B cell (primary cell): ENCODE data around the gene CTNNB1. TPM values are rescaled to one million over a fixed set of nuclear protein-coding genes. Genes with fewer than 3 reads are reported as not detected.

Source experiments
- ATAC-seq: fragments of 200-7000 bp; cut with Tn5 transposase; one replicate; pipeline ENCODE4 v1.10.0; 2021; ENCODE audit warnings: low read depth, mild to moderate bottlenecking, moderate number of reproducible peaks, moderate library complexity
- CTCF ChIA-PET: fragments of 350-600 bp; sonication (Branson Sonifier 250); formaldehyde crosslinking; loops from one replicate; lab custom pipeline; 2021; ENCODE audit warnings: antibody characterized with exemption, inconsistent platforms; lab: Charles Lee
- POLR2A ChIA-PET: fragments of 350-600 bp; sonication (Branson Sonifier 250); formaldehyde crosslinking; loops from one replicate; lab custom pipeline; 2021; ENCODE audit warnings: antibody characterized with exemption; lab: Charles Lee
- DNase-seq: peaks from one replicate; pipeline ENCODE4 v3.0.0; 2013
- H2AFZ ChIP-seq: 2 replicates; pipeline ENCODE4 v1.6.1; 2012; ENCODE audit warnings: mild to moderate bottlenecking, low read depth, low read length; ENCODE audit not compliant: insufficient read depth, poor library complexity, severe bottlenecking
- H3K27ac ChIP-seq, 2 donors: 1 replicate in 1 of 2; 2 replicates in 1 of 2; pipeline ENCODE4 v1.5.1; 2012 to 2013; ENCODE audit warnings: low read length in 2 of 2, mild to moderate bottlenecking in 2 of 2, moderate library complexity in 1 of 2
- H3K27me3 ChIP-seq, 4 experiments: fragments of 200-600 bp in 1 of 4; sonication (generic) in 1 of 4; replicated peaks in 1 of 4; 1 replicate in 2 of 4; 2 replicates in 2 of 4; pipeline versions ENCODE4 v1.6.1 to v1.7.0; 2013 to 2016; ENCODE audit warnings: low read length in 3 of 4, mild to moderate bottlenecking in 2 of 4, mixed read lengths in 1 of 4, moderate library complexity in 1 of 4; ENCODE audit not compliant: insufficient read depth in 4 of 4, control insufficient read depth in 3 of 4; ENCODE audit errors: control extremely low read depth in 1 of 4
- H3K36me3 ChIP-seq, 2 experiments: replicated peaks in 1 of 2; 1 replicate in 1 of 2; 2 replicates in 1 of 2; pipeline versions ENCODE4 v1.6.1 to v1.7.1; 2013; ENCODE audit warnings: low read length in 1 of 2; ENCODE audit not compliant: insufficient read depth in 2 of 2, control insufficient read depth in 1 of 2; ENCODE audit errors: control extremely low read depth in 1 of 2, extremely low read depth in 1 of 2
- H3K4me1 ChIP-seq, 2 donors: fragments of 200-600 bp in 1 of 2; sonication (generic) in 1 of 2; 1 replicate in 1 of 2; 2 replicates in 1 of 2; pipeline versions ENCODE4 v1.5.1 to v1.6.1; 2013 to 2017; ENCODE audit warnings: low read length in 2 of 2; ENCODE audit not compliant: control insufficient read depth in 2 of 2, insufficient read depth in 2 of 2
- H3K4me2 ChIP-seq: replicated peaks from 2 replicates; pipeline ENCODE3; 2012; ENCODE audit warnings: mild to moderate bottlenecking, low read depth, low read length; ENCODE audit not compliant: poor library complexity, severe bottlenecking
- H3K4me3 ChIP-seq, 5 experiments: fragments of 200-600 bp in 1 of 5; sonication (generic) in 1 of 5; 1 replicate in 3 of 5; 2 replicates in 2 of 5; pipeline versions ENCODE4 v1.5.1 to v1.7.0; 2011 to 2016; ENCODE audit warnings: low read length in 4 of 5, mild to moderate bottlenecking in 4 of 5, low read depth in 2 of 5, control low read depth in 1 of 5, moderate library complexity in 1 of 5; ENCODE audit not compliant: insufficient read depth in 1 of 5; ENCODE audit errors: control extremely low read depth in 1 of 5, extremely low read depth in 1 of 5
- H3K79me2 ChIP-seq: fragments of 200-600 bp; sonication (generic); one replicate; pipeline ENCODE4 v1.6.0; 2016; ENCODE audit warnings: low read length; ENCODE audit not compliant: control insufficient read depth, insufficient read depth
- H3K9ac ChIP-seq: fragments of 200-600 bp; sonication (generic); 2 replicates; pipeline ENCODE4 v1.6.1; 2017; ENCODE audit warnings: mild to moderate bottlenecking, low read length, moderate library complexity
- H3K9me3 ChIP-seq, 3 donors: one replicate each; pipeline versions ENCODE4 v1.6.1 to v1.7.1; 2013; ENCODE audit warnings: low read length in 2 of 3; ENCODE audit not compliant: control insufficient read depth in 2 of 3, insufficient read depth in 1 of 3; ENCODE audit errors: control extremely low read depth in 1 of 3
- H4K20me1 ChIP-seq: 2 replicates; pipeline ENCODE4 v1.6.0; 2012; ENCODE audit warnings: mild to moderate bottlenecking, low read length; ENCODE audit not compliant: insufficient read depth, control insufficient read depth, poor library complexity, severe bottlenecking
- H3K27ac Mint-ChIP-seq: one replicate; pipeline ENCODE4 v1.8.0; 2021; ENCODE audit warnings: mixed read lengths
- H3K27me3 Mint-ChIP-seq: one replicate; pipeline ENCODE4 v1.8.0; 2021; ENCODE audit warnings: mixed read lengths
- H3K4me1 Mint-ChIP-seq: one replicate; pipeline ENCODE4 v1.8.0; 2021; ENCODE audit warnings: mixed read lengths
- H3K4me3 Mint-ChIP-seq: one replicate; pipeline ENCODE4 v1.8.0; 2021; ENCODE audit warnings: mixed read lengths
- H3K9me3 Mint-ChIP-seq: one replicate; pipeline ENCODE4 v1.8.0; 2022; ENCODE audit warnings: mixed read lengths; ENCODE audit not compliant: insufficient read depth
- CTCF ChIP-seq: fragments of 200-600 bp; IDR thresholded peaks from one replicate; pipeline ENCODE4 v1.8.0; 2022; ENCODE audit warnings: antibody characterized with exemption, mild to moderate bottlenecking
- EZH2 ChIP-seq: IDR thresholded peaks from 2 replicates; pipeline ENCODE4 v1.6.1; 2012; ENCODE audit warnings: borderline replicate concordance, low read depth, mild to moderate bottlenecking, moderate library complexity, low read length; ENCODE audit not compliant: insufficient read depth, poor library complexity, severe bottlenecking
- WGBS: methylation state at CpG from one replicate; pipeline ENCODE4 v1.1.5; 2013; ENCODE audit warnings: missing lambda C conversion rate; ENCODE audit not compliant: insufficient coverage; 5-methylcytosine and 5-hydroxymethylcytosine counted together
- intact Hi-C: fragments of 100-400 bp; cut with micrococcal nuclease; formaldehyde crosslinking; loops from one replicate; pipeline ENCODE4 v1.10.0; 2022
- polyA plus RNA-seq: library from polyadenylated mRNA; depleted of rRNA; stranded (reverse); fragments of >200 nt; gene quantifications from 2 replicates; pipeline ENCODE4 v1.2.3, GENCODE V29; 2012
- small RNA-seq: library from RNA; depleted of rRNA; stranded (forward); fragments of <200 nt; gene quantifications from one replicate; pipeline ENCODE3, GENCODE V24; 2012; ENCODE audit warnings: low replicate concordance, low read depth; ENCODE audit not compliant: insufficient read length
- total RNA-seq, 2 donors: library from RNA; stranded (reverse); fragments of 120-200 nt in 1 of 2; gene quantifications; 1 replicate in 1 of 2; 2 replicates in 1 of 2; pipeline versions ENCODE4 v1.2.3 to v1.2.4, GENCODE V29; 2013 to 2022

CTNNB1 gene
- total and polyA plus RNA-seq, 2 donors (not counting 1 experiment from before 2014, with no cell fraction given), result 103 to 178 TPM

DNA sequence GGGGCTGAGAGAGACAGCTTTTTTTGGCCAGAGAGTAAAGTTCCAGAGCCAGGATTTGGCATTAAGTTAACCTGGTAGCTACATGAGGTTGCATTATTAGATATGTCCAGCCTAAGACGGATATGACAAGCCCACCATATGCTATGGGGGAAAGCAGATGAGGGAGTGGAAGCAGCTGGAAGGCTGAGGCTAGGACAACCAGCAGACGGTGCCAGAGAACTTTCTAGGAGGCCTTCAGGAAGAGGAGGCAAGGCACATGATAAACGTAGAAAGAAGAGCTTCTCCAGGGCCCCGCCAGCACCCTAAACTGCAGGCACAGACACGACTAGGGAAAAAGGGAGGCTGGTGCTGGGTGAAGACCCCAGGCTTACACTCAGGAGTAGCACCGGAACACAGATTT, 87.0 kb downstream of the CTNNB1 start:
- no peaks in the 10 kb centered on the region for H3K4me1 Mint-ChIP-seq
- ATAC-seq, result no peak
- no peak overlapping the region for H3K9ac ChIP-seq

GRCh38 chr3:41288785-41289184, 89.5 kb downstream of the CTNNB1 start:
- 79% methylated on average over 2 of the region's 8 CpGs for WGBS
- Histone ChIP-seq H3K4me2 (no peak overlapping the region), H3K27me3 (no peaks in the 10 kb centered on the region), H3K79me2 (no peaks in the 10 kb centered on the region), H3K4me3 (no peak overlapping the region), H3K9ac (no peak overlapping the region), H3K9me3 (no peaks in the 10 kb centered on the region), H3K27ac (no peak overlapping the region), H3K4me1 (no peaks in the 10 kb centered on the region), H3K36me3 (no peaks in the 10 kb centered on the region), H4K20me1 (no peaks in the 10 kb centered on the region), H2AFZ (no peak overlapping the region)
- no peak for ATAC-seq
- H3K27ac Mint-ChIP-seq, result no peak overlapping the region
- no peaks in the 10 kb centered on the region for H3K4me1 Mint-ChIP-seq
- no peaks in the 10 kb centered on the region for H3K27me3 Mint-ChIP-seq
- no peak for DNase-seq
- intact Hi-C loops, result no loop called here
- no peaks in the 10 kb centered on the region for H3K9me3 Mint-ChIP-seq
- CTCF ChIA-PET, result no interaction called here
- no peak overlapping the region for H3K4me3 Mint-ChIP-seq
- no peak for TF ChIP-seq CTCF
- no peak for TF ChIP-seq EZH2
- POLR2A ChIA-PET, result no interaction called here

More for the DNA sequence above, 87.0 kb downstream of the CTNNB1 start:
- no peak for DNase-seq
- Histone ChIP-seq H3K4me2 (no peak overlapping the region), H3K4me3 (no peak overlapping the region), H3K79me2 (no peaks in the 10 kb centered on the region), H2AFZ (no peak overlapping the region), H3K9me3 (peaks cover 0 to 3% (median 0%) of the 10 kb centered on the region in 3 donors), H3K36me3 (no peaks in the 10 kb centered on the region), H3K4me1 (no peaks in the 10 kb centered on the region), H3K27ac (no peak overlapping the region), H4K20me1 (no peaks in the 10 kb centered on the region), H3K27me3 (no peaks in the 10 kb centered on the region)
- intact Hi-C loops, result no loop called here
- Mint-ChIP-seq H3K27ac (no peak overlapping the region), H3K4me3 (no peak overlapping the region), H3K27me3 (no peaks in the 10 kb centered on the region), H3K9me3 (no peaks in the 10 kb centered on the region)
- WGBS, result 85% methylated on average over 5 of the region's 6 CpGs
- no peak for TF ChIP-seq CTCF
- no peak for TF ChIP-seq EZH2
- ChIA-PET CTCF (no interaction called here), POLR2A (no interaction called here)

Small RNAs within 50 kb of the gene (small RNA-seq; reads per million reads assigned to genes)
- gene MRPS31P1, result not detected
